Measurements from ENCODE around the gene PIERCE2.

DNA sequence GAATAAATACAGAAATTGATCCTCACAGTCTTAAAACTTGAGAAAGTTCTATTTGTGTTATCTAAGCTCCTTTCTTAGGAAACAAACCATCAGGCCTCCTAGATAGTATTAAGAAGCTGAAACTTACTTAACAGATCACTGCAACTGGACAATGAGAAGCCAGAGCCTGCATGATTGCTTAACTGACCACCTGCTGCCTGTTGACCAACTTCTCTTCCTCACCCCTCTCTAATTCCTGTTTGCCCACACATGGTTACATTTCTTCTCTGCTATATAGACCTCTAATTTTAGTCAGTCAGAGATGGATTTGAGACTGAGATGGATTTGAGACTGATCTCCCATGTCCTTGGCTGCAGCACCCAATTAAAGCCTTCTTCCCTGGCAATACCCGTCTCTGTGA is 13.6 kb upstream of the PIERCE2 start:
- no peak for TF ChIP-seq SUZ12 (IDR thresholded peaks at IDR 0.05; ENCODE audit: extremely low read depth, insufficient read depth, insufficient read length)
- TF ChIP-seq YY1 (IDR thresholded peaks at IDR 0.05; ENCODE audit: insufficient read depth, insufficient read length), result no peak
